Vagina (tissue), 2 donors: Measurements from ENCODE around the gene HDAC8.

Source experiments
- CTCF ChIP-seq, 3 experiments: fragments of 450-650 bp in 2 of 3; fragments of 200-600 bp in 1 of 3; sonication (generic) in 1 of 3; IDR thresholded peaks; one replicate each; pipeline ENCODE4 v1.5.1; 2017 to 2019; ENCODE audit warnings: antibody characterized with exemption in 3 of 3, mild to moderate bottlenecking in 2 of 3, moderate library complexity in 2 of 3
- POLR2A ChIP-seq, 2 donors: fragments of 450-650 bp; IDR thresholded peaks; one replicate each; pipeline ENCODE4 v1.6.1; 2017; ENCODE audit warnings: antibody characterized with exemption in 2 of 2, mild to moderate bottlenecking in 2 of 2, moderate library complexity in 2 of 2
- POLR2AphosphoS5 ChIP-seq, 2 donors: sonication (generic); formaldehyde crosslinking; IDR thresholded peaks; one replicate each; pipeline ENCODE4 v1.9.0; 2017; ENCODE audit warnings: antibody characterized with exemption in 2 of 2, mild to moderate bottlenecking in 2 of 2, low read depth in 1 of 2; ENCODE audit not compliant: insufficient read depth in 1 of 2

GRCh38 chrX:72604112-72604511 is 31.5 kb upstream of the HDAC8 start:
- TF ChIP-seq CTCF (IDR thresholded peaks at IDR 0.05) (no peak), POLR2A (IDR thresholded peaks at IDR 0.05) (no peak), POLR2AphosphoS5 (IDR thresholded peaks at IDR 0.05; ENCODE audit: insufficient read depth in 1 of 2, low read depth in 1 of 2) (no peak)
